IPS-18c (cell line): ENCODE results near the gene GREB1.
"Not testable (repeated sequence)": the region's sequence is repeated elsewhere in the genome, so short reads cannot be mapped to it uniquely, and the experiment has no call there.

ENCODE experiments used
- H3K4me3 ChIP-seq: 2 replicates; pipeline ENCODE4 v1.7.0; 2013; ENCODE audit warnings: low read depth, mild to moderate bottlenecking, low read length, moderate library complexity; ENCODE audit not compliant: insufficient read depth
- H3K9me3 ChIP-seq: one replicate; pipeline ENCODE4 v1.6.1; 2013; ENCODE audit warnings: mild to moderate bottlenecking, low read length, moderate library complexity; ENCODE audit not compliant: control insufficient read depth, insufficient read depth

The GREB1 gene

DNA sequence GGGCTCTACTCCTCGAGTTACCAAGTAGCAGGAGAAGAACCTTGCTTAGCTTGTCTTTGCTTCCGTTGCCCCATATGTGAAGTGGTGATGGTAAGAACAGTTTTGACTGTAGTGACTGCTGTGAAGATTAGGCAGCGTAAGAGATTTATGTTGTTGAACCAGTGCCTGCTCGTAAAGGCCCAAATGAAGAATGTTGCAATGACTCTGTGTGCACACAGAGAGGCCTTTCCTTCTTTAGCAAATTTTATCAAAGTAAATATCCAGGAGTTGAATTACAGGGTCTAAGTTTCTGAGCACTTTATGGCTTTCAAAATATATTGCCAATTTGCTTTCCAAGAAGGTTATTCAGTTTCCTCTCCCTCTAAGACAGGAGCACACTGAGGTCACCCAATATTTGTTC lies 121.7 kb downstream of the GREB1 start:
- H3K4me3 ChIP-seq = no peak overlapping the region
- H3K9me3 ChIP-seq = peaks cover 4% of the 10 kb centered on the region

DNA sequence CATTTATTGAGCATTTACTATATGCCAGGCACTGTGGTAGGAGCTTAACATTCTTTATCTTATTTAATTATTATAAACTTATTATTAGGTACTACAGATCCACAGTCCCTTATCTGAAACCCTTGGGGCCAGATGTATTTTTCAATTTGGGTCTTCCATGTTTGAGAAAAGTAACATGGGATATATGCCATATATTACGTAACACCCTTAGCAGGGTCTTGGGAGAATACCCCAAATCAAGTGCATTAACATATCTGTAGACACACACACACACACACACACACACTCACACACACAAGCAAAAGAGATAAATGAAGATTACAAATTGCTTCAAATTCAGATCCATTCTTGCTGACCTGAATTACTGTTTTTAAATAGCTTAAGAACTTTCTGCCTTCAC lies 122.4 kb downstream of the GREB1 start:
- Histone ChIP-seq H3K9me3 (peaks cover 4% of the 10 kb centered on the region), H3K4me3 (no peak overlapping the region)

GRCh38 chr2:11656671-11657101 lies 122.8 kb downstream of the GREB1 start:
- Histone ChIP-seq H3K9me3 (peaks cover 4% of the 10 kb centered on the region), H3K4me3 (no peak overlapping the region)

DNA sequence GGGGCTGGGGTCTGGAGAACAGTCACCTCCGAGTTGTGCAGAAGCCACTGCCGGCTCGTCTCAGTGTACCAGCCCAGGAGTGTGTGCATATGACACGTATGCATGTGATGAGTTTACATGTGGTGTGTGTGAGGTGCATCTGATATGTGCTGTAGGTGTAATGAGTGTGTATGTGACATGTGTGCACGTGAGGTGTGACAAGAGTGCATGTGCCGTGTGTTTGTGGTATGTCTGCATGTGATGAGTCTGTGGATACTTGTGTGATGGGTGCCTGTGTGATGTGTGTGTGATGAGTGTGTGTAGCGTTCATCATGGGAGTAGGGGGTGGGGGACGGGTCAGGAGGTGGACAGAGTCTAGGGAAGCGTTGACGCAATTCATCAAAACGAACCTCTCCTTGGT lies 123.3 kb downstream of the GREB1 start:
- Histone ChIP-seq H3K9me3 (peaks cover 4% of the 10 kb centered on the region), H3K4me3 (no peak overlapping the region)

DNA sequence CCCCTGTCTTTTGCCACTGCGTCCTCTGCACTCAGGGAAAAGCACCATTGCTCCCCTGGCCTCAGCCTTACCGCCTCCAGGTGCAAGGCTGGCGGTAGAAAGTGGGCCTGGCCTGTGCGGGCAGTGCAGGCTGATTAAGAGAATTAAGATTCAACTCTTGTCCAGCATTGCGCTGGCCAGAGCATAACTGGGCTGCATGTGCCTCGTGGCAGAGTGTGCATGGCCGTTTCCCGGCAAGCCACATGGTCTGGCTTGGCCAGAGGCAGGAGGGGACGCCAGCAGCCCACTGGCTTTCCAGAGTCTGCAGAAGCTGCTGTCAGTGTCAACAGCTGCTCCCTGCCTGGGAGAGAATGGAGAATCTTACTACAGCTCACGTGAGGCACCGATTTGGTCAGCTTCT lies 123.8 kb downstream of the GREB1 start:
- peaks cover 4% of the 10 kb centered on the region for H3K9me3 ChIP-seq
- H3K4me3 ChIP-seq = no peak overlapping the region

DNA sequence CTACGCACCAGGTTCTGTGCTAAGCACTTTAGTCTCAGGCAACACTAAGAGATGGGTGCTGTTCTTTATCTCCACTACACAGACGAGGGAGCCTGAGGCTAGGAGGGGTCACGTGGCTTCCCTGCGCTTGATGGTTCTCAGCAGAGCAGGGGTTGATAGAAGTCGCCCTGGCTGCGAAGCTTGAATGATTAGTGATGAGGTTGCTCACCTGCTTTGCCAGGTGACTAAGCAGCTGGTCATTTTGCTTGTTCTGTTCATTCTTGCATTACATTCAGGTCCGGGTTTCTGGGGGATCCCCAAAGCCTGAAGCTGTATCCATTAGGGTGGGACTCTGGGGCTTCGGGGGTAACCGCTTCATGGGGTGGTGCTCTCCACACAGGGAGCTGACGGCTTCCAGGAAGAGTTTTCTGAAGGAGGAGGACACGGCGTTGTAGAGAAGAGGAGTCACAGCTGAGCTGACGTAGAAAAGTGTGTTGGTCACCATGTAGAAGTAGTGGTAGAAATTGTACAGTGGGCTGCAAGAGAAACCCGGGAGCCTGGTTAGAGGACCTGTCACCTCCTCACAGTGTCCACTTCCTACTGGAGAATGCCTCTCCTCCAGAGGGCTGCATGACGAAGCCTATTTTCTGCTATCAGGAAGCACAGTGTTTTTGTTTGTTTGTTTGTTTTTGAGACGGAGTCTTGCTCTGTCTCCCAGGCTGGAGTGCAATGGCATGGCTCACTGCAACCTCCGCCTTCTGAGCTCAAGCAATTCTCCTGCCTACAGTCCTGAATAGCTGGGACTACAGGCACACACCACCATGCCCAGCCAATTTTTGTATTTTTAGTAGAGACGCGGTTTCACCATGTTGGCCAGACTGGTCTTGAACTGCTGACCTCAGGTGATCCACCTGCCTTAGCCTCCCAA lies 124.6 kb downstream of the GREB1 start:
- Histone ChIP-seq H3K9me3 (peaks cover 2% of the 10 kb centered on the region), H3K4me3 (no peak overlapping the region)

DNA sequence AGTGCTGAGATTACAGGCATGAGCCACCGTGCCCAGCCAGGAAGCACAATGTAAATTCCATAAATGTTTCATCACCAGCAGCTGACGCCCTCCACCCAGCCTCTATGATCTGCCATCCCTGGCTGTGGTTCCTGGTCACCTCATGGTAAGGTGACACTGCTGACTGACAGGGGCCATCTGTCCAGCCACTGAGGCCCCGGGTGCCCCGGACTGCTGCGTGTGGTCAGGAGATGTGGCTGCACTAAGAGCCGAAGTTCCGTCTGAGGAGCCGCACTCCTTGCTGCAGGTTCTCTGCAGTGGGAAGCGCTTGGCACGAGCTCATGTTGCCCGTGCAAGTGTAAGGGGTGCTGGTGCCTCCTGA lies 125.2 kb downstream of the GREB1 start:
- H3K9me3 ChIP-seq = peaks cover 2% of the 10 kb centered on the region
- no peak overlapping the region for H3K4me3 ChIP-seq

- peaks cover 2% of the 10 kb centered on the region for H3K9me3 ChIP-seq
- H3K4me3 ChIP-seq = no peak overlapping the region
These were observed 126.0 kb downstream of the GREB1 start for GRCh38 chr2:11659851-11660250.

- H3K4me3 ChIP-seq = not testable (repeated sequence)
These were observed 126.6 kb downstream of the GREB1 start for GRCh38 chr2:11660396-11660795.

DNA sequence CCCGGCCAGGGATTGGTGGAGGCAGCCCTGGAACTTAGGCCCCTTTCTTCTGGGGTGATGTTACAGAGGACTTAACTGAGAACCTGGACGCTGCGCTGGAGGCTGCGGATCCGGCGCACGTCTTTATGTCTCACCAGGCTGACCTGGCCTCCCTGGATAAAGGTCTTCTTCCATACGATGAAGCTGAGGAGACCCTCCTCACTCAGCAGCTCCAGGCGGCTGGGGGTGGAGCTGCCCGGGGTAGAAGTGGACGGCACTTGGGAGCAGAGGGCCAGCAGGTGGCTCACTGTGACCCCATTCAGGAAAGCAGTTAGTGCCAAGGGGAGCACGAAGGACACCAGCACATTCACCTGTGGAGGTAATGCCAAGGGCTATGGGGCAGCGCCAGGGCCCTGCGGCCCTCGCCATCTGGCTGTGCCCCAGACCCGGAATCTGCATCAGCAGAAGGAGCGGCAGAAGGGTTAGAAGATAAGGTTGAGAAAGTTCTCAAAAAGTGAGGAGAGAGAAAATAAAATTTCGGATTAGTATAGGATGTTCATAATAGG lies 128.1 kb downstream of the GREB1 start:
- Histone ChIP-seq H3K9me3 (peaks cover 4% of the 10 kb centered on the region), H3K4me3 (no peak overlapping the region)

More at GRCh38 chr2:11660396-11660795, 126.6 kb downstream of the GREB1 start:
- not testable (repeated sequence) for H3K9me3 ChIP-seq

GRCh38 chr2:11662882-11663281 lies 129.0 kb downstream of the GREB1 start:
- Histone ChIP-seq H3K9me3 (peaks cover 4% of the 10 kb centered on the region), H3K4me3 (no peak overlapping the region)

DNA sequence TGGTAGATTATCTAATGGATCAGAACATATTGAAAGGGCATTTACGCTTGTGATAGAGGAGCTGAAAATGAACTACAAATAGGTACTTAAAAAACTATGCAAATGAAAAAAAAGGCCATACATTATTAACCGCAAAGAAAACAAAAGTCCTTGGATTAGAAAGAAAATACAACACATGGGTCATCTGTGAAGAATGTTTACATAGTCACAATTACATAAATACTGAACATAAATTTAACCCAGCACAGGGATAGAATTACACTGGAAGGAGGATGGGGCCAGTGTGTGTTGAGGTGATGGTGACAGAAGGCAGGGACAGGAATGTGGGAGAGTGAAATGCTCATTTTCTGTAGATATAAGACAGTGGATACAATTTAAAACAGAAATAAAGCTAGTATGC lies 129.6 kb downstream of the GREB1 start:
- Histone ChIP-seq H3K9me3 (peaks cover 4% of the 10 kb centered on the region), H3K4me3 (no peak overlapping the region)

DNA sequence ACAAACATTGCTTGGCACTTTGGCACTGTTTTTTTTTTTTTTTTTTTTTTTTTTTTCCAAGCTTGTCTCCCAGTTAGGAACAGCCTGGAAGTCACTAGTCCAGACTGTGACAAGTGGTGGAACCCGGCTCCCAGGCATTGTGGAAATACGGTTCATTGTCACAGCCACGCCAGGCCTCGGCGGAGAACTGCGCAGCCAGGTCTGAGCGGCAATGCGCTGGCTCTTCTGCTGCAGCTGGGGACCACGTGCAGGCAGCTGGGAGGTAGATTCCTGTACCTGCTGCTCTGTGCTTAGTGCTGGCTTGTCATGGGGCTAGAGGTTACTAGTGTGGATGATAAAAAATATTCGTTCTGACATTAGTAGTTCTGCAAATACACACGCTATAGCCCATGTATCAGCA lies 131.2 kb downstream of the GREB1 start:
- peaks cover 7% of the 10 kb centered on the region for H3K9me3 ChIP-seq
- H3K4me3 ChIP-seq = no peak overlapping the region

GRCh38 chr2:11665510-11666362 lies 131.9 kb downstream of the GREB1 start:
- Histone ChIP-seq H3K4me3 (no peak overlapping the region), H3K9me3 (peaks cover 4% of the 10 kb centered on the region)

DNA sequence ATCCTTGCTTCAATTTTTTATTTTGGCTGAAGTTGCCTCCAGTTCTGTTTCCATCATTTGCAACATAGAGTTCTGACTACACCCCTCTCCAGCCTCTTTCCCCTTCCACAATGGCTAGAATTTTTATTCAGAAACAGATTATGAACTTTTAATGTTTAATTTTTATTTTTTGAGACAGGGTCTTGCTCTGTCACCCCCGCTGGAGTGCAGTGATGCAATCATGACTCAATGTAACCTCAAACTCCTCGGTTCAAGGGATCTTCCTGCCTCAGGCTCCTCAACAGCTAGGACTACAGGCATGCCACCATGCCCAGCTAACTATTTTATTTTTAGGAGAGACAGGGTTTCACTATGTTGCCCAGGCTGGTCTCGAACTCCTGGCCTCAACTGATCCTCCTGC lies 133.3 kb downstream of the GREB1 start:
- Histone ChIP-seq H3K4me3 (no peak overlapping the region), H3K9me3 (peaks cover 4% of the 10 kb centered on the region)

- H3K4me3 ChIP-seq = no peak overlapping the region
- H3K9me3 ChIP-seq = peaks cover 4% of the 10 kb centered on the region
These were observed 134.2 kb downstream of the GREB1 start for GRCh38 chr2:11667866-11668637.
